ENCODE data around the gene BCL11B. TPM values are rescaled to one million over a fixed set of nuclear protein-coding genes. Genes with fewer than 3 reads are reported as not detected.

BCL11B gene
- total RNA-seq, 1 donor from 2014 or later = 11.5 TPM

DNA sequence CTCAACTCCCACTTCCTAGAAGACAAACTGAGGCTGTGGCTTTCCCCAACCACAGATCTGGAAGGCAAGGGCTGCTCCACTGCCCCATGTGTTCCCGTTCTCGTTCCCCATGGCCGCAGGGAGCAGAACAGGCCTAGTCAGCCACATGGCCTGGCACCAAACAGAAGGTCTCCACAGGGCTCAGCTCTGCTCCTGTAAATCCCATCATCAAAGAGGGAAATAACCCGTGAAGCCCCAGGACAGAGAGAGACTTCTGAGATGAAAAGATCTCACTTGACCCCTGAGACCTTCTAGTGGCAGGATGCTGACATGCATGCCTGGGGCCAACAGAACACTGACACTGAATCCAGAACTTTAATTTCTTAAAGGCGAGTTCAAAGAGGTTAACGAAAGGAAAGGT is 68.9 kb downstream of the BCL11B start:
- no peaks in the 10 kb centered on the region for H3K4me1 ChIP-seq
- TF ChIP-seq, protein P1, sequence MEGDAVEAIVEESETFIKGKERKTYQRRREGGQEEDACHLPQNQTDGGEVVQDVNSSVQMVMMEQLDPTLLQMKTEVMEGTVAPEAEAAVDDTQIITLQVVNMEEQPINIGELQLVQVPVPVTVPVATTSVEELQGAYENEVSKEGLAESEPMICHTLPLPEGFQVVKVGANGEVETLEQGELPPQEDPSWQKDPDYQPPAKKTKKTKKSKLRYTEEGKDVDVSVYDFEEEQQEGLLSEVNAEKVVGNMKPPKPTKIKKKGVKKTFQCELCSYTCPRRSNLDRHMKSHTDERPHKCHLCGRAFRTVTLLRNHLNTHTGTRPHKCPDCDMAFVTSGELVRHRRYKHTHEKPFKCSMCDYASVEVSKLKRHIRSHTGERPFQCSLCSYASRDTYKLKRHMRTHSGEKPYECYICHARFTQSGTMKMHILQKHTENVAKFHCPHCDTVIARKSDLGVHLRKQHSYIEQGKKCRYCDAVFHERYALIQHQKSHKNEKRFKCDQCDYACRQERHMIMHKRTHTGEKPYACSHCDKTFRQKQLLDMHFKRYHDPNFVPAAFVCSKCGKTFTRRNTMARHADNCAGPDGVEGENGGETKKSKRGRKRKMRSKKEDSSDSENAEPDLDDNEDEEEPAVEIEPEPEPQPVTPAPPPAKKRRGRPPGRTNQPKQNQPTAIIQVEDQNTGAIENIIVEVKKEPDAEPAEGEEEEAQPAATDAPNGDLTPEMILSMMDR (IDR thresholded peaks at IDR 0.05) = no peak
- no peak for TF ChIP-seq POLR2AphosphoS5 (IDR thresholded peaks at IDR 0.05; ENCODE audit: insufficient read depth in 1 of 2, low read depth in 1 of 2)
- TF ChIP-seq POLR2A (IDR thresholded peaks at IDR 0.05) = no peak
- no peaks in the 10 kb centered on the region for H3K9me3 ChIP-seq
- no peak overlapping the region for H3K4me3 ChIP-seq
- DNase-seq (ENCODE audit: extremely low spot score in 2 of 2) = no peak
- intact Hi-C loops (cut with DNase I) = no loop called here
- no peaks in the 10 kb centered on the region for H3K27me3 ChIP-seq
- no peaks in the 10 kb centered on the region for H3K36me3 ChIP-seq
- H3K27ac ChIP-seq = no peak overlapping the region

DNA sequence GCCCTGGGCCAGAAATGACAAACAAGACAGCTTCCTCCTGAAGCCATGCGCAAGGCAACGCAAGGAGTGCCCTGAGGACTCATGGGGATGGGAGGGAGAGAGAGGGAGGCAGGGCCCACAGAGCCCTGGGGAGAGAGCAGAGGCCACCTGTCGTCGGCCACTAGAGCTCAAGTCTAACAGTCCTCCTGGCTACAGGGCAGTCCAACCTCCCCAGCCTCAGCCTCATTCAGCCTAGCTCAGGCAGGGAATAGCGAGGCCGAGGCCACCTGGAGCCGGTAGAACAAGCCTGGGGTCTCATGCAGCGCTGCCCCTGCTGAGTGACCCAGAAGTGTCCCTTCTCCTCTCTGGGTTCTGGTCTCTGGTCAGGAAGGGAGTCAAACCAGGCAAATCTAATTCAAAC is 69.5 kb downstream of the BCL11B start:
- intact Hi-C loops (cut with DNase I) = no loop called here
- Histone ChIP-seq H3K27ac (no peak overlapping the region), H3K9me3 (no peaks in the 10 kb centered on the region), H3K4me1 (no peaks in the 10 kb centered on the region), H3K27me3 (no peaks in the 10 kb centered on the region), H3K4me3 (no peak overlapping the region), H3K36me3 (no peaks in the 10 kb centered on the region)
- TF ChIP-seq, protein P1 (IDR thresholded peaks at IDR 0.05) = no peak
- no peak for TF ChIP-seq POLR2A (IDR thresholded peaks at IDR 0.05)
- TF ChIP-seq POLR2AphosphoS5 (IDR thresholded peaks at IDR 0.05; ENCODE audit: insufficient read depth in 1 of 2, low read depth in 1 of 2) = no peak
- DNase-seq (ENCODE audit: extremely low spot score in 2 of 2) = no peak

DNA sequence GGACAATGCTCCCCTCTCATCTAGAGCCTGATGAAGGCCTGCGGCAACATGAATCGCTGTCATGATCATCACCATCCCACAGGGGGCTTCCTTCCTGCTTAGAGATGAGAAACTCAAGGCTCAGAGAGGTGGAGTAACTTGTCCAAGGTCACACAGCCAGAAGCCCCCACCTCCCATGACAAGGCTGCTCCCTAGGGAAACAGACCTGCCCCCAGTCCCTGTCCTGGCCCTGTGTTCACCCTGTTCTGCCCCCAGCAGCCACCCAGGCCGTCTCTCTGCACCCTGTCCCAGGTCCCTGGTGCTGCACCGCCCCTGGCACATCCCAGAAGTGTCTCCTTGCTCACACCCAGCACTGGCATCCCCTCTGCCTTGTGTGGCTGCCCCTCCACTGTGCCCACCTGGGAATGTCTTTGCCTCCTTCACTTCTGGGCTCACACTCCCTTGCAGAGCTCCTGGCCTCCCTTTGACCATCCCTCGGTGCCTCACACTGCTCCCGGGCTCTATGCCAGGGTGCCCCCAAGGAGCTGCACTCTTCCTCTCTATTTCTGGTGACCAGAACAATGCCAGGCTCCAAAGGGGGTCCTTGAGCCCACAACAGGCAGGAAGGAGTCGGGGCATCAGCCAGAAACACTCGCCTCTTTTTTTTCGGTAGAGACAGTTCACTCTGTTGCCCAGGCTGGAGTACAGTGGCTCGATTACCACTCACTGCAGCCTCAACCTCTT is 70.5 kb downstream of the BCL11B start:
- no peak for TF ChIP-seq POLR2A (IDR thresholded peaks at IDR 0.05)
- TF ChIP-seq, protein P1 (IDR thresholded peaks at IDR 0.05) = no peak
- no peak for TF ChIP-seq POLR2AphosphoS5 (IDR thresholded peaks at IDR 0.05; ENCODE audit: insufficient read depth in 1 of 2, low read depth in 1 of 2)

DNA sequence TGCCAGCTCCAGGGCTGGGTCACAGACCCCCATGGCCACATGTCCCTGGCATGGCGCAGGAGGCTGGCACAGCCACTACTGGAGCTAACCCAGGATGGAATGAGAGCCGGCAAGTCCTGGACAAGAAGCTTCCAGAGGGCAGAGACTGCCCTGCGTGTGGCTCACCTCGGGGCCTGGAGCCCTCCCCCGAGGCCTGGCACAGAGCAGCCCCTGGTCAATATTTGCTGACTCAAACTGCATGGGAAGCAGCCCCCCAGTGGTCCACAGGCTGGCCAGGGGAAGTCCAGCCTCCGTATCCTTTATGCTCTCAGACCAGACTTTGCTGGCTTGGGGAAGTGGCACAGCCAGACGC is 71.4 kb downstream of the BCL11B start:
- intact Hi-C loops (cut with DNase I) = no loop called here
- Histone ChIP-seq H3K36me3 (no peaks in the 10 kb centered on the region), H3K9me3 (no peaks in the 10 kb centered on the region), H3K27ac (no peak overlapping the region), H3K4me3 (no peak overlapping the region), H3K27me3 (no peaks in the 10 kb centered on the region), H3K4me1 (peaks cover 3% of the 10 kb centered on the region)
- TF ChIP-seq POLR2A (IDR thresholded peaks at IDR 0.05) (no peak), POLR2AphosphoS5 (IDR thresholded peaks at IDR 0.05; ENCODE audit: insufficient read depth in 1 of 2, low read depth in 1 of 2) (no peak)
- TF ChIP-seq, protein P1 (IDR thresholded peaks at IDR 0.05) = no peak
- DNase-seq (ENCODE audit: extremely low spot score in 2 of 2) = no peak

More for the DNA sequence above, 70.5 kb downstream of the BCL11B start:
- H3K4me1 ChIP-seq = no peaks in the 10 kb centered on the region
- no peak overlapping the region for H3K4me3 ChIP-seq
- no peaks in the 10 kb centered on the region for H3K36me3 ChIP-seq
- intact Hi-C loops (cut with DNase I) = no loop called here
- DNase-seq (ENCODE audit: extremely low spot score in 2 of 2) = no peak
- H3K27me3 ChIP-seq = no peaks in the 10 kb centered on the region
- no peaks in the 10 kb centered on the region for H3K9me3 ChIP-seq
- no peak overlapping the region for H3K27ac ChIP-seq

DNA sequence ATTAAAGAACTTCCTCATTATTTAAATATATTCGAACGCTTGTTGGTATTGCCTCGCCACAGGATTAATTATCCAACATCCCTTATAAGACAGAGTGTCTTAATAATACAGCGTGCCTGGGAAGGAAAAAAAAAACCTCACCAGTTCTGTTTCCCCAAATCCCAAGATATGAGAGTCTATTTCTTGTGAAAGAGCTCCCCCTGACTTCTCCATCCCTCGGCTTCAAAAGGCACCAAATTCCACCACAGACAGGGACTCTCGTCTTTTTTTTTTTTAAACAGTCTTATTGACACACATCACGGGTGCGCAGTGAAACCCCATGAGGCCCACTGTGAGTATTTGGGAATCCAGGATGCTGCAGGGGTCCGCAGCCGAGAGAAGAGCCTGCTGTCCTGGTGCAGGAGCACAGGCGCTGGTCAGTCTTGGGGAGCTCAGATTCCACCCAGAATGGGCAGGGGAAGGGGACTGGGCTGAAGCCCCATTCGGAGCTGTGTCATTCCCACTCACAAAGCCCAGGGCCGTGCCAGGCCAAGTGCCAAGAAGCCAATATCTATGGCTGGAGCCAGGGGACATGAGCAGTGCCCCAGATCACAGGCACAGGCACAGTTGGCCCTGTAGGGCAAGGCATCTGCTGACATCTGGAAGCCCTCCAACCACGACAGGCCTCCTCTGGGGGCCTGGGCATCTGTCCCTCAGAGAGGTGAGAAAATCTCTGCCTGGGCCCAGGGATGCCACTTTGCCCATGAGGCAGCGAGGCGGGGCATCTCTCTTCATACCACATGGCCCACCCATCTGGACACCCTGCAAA is 71.9 kb downstream of the BCL11B start:
- intact Hi-C loops (cut with DNase I) = no loop called here
- peaks cover 8% of the 10 kb centered on the region for H3K4me1 ChIP-seq
- H3K36me3 ChIP-seq = no peaks in the 10 kb centered on the region
- TF ChIP-seq POLR2A (IDR thresholded peaks at IDR 0.05) (no peak), POLR2AphosphoS5 (IDR thresholded peaks at IDR 0.05; ENCODE audit: insufficient read depth in 1 of 2, low read depth in 1 of 2) (no peak)
- TF ChIP-seq, protein P1 (IDR thresholded peaks at IDR 0.05) = no peak
- H3K4me3 ChIP-seq = no peak overlapping the region
- H3K9me3 ChIP-seq = no peaks in the 10 kb centered on the region
- no peak overlapping the region for H3K27ac ChIP-seq
- DNase-seq (ENCODE audit: extremely low spot score in 2 of 2) = no peak
- no peaks in the 10 kb centered on the region for H3K27me3 ChIP-seq

Data from vagina (tissue), 2 donors.